Hepatocyte (in vitro differentiated cells): ENCODE data around the gene IL31RA.

Experiments used
- CTCF ChIP-seq: fragments of 200-600 bp; sonication (generic); IDR thresholded peaks from 2 replicates; pipeline ENCODE4 v1.5.1; 2016; ENCODE audit warnings: antibody characterized with exemption, mild to moderate bottlenecking; ENCODE audit not compliant: poor library complexity
- EZH2 ChIP-seq: fragments of 200-600 bp; sonication (generic); IDR thresholded peaks from 2 replicates; pipeline ENCODE4 v1.6.1; 2016; ENCODE audit warnings: antibody characterized with exemption, mild to moderate bottlenecking, borderline replicate concordance

DNA sequence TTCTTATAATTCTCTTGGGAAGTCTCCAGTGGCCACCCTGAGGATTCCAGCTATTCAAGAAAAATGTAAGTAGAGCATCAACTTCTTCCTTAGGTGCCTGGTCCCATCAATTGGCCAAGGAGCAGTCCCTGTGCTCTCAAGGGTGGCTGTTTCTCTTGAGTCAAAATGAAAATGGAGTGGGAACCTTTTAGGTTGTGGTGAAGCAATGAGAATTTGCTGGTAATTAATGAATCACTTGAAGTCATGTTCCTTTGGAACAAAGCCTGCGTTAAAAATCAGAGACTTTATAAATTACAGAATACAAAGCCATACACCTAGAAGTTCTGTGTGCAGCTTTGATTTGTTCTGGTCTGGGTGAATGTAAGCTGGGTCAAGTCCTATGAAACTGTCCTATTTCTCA lies 48.9 kb downstream of the IL31RA start:
- TF ChIP-seq CTCF (no peak), EZH2 (no peak)
